Activated T-cell treated with anti-CD3 and anti-CD28 coated beads, Interleukin-2, amount 50 U/mL, for 1 hour (primary cell): Measurements from ENCODE around the gene EPC2.
"Not testable (repeated sequence)": the region's sequence is repeated elsewhere in the genome, so short reads cannot be mapped to it uniquely, and the experiment has no call there.

ENCODE experiments used
- DNase-seq: peaks from one replicate; pipeline ENCODE4 v3.0.0-alpha.2; 2020

EPC2 gene

DNA sequence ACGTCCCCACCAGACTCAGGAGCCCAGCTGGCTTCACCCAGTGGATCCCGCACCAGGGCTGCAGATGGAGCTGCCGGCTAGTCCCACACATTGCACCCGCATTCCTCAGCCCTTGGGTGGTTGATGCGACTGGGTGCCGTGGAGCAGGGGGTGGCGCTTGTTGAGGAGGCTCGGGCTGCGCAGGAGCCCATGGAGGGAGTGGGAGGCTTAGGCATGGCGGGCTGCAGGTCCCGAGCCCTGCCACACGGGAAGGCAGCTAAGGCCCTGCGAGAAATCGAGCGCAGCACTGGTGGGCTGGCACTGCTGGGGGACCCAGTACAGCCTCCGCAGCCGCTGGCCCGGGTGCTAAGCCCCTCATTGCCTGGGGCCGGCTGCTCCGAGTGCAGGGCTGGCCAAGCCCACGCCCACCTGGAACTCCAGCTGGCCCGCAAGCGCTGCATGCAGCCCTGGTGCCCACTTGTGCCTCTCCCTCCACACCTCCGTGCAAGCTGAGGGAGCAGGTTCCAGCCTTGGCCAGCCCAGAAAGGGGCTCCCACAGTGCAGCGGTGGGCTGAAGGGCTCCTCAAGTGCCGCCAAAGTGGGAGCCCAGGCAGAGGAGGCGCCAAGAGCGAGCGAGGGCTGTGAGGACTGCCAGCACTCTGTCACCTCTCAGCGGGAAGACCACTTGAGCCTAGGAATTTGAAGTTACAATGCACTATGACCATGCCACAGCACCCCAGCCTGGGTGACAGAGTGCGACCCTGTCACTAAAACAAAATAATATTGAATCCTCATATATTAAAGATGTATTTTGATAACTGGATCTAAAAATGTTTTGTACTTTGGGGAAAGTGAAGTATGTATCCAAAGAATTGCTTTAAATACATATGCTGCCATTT, 34.0 kb downstream of the EPC2 start:
- DNase-seq: not testable (repeated sequence)

DNA sequence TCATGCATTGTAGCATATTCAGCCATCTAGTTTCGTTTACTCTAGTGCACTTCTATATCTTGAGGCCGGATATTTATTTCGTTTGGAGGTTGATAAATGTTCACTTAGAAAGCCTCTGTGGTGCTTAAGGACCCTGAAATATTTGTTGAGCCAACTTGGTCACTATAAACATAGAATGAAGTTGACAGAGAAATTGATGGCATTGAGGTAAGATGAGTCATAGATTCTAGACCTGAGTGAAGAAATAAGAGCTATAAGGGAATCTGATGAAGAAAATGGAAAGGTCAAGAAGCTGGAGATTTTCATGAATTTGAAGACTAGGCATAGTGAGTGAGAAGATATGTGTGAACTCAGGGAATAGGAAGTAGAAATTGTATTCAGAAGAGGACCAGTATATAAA, 35.9 kb downstream of the EPC2 start:
- no peak for DNase-seq

DNA sequence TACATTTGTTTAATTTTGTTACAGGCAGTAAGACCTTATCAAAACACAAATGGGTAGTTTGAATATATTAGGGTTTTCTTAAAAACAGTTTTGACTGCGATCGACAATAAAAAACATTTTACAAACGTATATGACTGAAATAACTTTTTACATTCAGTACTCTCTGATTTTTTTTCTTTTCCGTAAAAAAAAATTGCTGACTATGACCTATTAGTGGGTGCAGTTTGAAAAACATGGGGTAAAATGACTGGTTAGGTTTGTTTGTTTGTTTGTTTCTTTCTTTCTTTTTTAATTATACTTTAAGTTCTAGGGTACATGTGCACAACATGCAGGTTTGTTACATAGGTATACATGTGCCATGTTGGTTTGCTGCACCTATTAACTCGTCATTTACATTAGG, 36.9 kb downstream of the EPC2 start:
- no peak for DNase-seq

DNA sequence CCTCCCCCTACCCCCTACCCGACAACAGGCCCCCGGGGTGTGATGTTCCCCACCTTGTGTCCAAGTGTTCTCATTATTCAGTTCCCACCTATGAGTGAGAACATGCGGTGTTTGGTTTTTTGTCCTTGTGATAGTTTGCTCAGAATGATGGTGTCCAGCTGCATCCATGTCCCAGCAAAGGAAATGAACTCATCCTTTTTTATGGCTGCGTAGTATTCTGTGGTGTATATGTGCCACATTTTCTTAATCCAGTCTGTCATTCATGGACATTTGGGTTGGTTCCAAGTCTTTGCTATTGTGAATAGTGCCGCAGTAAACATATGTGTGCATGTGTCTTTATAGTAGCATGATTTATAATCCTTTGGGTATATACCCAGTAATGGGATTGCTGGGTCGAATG, 37.3 kb downstream of the EPC2 start:
- not testable (repeated sequence) for DNase-seq

DNA sequence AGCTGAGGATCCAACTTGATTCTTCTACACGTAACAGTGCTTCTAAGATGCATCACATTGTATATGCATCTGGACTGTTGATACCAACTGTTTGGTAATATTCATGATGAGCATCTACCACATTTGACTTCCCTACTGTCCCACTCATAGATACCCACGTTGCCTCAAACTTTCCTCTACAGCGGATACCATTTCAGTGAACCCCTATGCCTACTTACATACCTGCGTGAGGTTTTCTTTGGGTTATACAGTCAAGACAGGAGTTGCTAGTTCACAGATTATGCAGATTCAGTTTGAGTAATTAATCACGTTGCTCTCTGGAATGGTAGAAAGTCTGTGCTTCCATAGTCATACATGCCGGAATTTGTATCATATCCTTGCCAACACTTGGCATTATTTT, 40.0 kb downstream of the EPC2 start:
- no peak for DNase-seq

DNA sequence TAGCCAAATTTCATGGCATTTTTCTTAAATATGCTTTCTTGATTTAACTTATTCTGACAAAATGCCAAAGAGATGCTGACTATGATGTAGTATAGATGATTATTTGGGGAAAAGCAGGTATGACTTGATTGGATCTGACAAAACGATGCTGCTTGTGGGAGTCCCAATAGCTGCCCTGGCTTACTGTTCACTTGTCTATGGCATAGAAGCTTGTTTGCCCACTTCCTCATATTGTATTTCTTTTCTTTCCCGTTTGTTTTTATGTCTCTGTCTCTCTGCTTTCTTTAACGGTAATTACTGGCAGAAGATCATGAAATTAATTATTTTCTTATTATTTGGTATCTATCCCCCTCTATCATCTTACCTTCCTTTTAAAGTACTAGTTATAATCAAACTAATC, 43.0 kb downstream of the EPC2 start:
- DNase-seq: no peak

DNA sequence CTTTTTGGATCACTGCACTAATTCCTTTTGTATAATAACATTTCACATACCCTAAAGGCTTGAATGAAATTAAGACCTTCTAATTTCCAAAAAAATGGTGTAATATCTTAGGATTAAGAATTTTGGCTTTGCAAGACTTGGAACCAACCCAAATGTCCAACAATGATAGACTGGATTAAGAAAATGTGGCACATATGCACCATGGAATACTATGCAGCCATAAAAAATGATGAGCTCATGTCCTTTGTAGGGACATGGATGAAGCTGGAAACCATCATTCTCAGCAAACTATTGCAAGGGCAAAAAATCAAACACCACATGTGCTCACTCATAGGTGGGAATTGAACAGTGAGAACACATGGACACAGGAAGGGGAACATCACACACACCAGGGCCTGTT, 43.5 kb downstream of the EPC2 start:
- not testable (repeated sequence) for DNase-seq

DNA sequence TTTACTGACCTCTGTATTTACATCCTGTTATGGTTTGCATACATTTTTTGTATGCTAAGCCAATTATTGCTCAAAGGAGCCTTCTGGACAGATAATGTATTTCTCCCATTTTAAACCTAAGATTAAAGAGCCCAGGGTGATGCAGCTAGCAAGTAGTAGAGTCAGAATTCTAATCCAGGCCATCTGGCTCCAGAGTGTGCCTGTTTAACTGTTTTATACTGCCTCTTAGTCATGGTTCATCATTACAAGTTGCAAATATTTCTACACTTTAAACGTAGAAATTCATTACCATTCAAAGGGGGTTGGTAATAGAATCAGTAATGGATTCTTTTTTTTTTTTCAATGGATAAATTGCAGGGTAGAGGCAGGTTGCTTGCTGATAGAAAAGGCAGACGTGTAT, 52.4 kb downstream of the EPC2 start:
- DNase-seq: no peak

DNA sequence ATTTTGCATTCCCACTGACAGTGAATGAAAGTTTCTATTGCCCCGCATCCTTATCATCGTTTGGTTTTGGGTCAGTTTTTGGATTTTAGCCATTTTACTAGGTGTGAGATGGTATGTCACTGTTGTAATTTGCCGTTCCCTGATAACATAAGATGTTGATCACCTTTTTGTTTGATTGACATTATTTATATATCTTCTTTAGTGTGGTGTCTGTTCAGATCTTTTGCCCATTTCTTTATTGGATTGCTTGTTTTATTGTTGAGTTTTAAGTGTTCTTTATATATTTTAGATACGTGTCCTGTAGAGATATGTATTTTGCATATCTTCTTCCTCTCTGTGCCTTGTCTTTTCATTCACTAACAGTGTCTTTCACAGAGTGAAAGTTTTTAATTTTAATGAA, 55.3 kb downstream of the EPC2 start:
- DNase-seq: no peak

DNA sequence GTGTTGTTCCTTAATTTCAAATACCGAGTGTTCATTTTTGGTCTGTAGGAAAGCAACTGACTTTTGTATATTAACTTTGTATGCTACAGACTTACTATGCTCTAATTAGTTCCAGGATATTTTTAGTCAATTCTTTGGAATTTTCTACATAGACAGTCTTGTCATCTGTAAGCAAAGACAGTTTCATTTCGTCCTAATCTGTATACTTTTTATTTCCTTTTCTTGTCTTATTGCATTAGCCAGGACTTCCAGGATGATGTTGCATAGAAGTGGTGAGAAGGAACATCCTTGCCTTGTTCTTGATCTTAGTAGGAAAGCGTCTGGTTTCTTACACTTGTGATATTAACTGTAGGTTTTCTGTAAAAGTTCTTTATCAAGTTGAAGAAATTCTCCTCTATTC, 56.5 kb downstream of the EPC2 start:
- DNase-seq: no peak

DNA sequence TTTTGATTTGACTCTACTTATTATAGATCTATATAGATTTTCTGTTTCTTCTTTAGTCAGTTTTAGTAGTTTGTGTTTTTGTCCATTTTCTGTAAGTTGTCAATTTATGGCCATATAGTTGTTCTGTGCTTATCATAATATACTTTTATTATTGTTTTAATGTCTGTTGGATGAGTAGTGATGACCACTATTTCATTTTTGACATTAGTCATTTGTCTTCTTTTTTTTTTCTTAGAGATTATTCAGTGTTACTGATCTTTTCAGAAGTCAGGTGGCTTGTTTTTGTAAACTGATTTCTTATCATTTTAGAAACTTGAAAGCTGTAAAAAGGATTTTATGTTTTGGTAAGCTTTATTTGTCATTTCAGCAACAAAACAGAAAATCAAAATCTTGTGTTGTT, 57.3 kb downstream of the EPC2 start:
- no peak for DNase-seq

DNA sequence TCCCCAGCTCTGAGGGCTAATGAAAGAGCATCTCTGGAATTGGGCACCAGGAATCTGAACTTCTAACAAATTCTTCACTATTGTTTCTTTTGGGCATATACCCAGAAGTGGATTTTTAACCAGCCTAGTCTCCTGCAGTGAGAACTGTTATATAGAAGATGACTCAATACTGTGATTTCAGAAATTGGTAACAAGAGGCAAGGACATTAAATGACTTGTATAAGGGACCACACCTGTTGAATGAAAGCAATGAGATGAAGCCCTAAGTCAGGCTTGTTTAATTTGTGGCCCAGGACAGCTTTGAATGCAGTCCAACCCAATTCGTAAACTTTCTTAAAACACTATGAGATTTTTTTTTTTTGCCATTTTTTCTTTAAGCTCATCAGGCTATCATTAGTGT, 57.9 kb downstream of the EPC2 start:
- no peak for DNase-seq

DNA sequence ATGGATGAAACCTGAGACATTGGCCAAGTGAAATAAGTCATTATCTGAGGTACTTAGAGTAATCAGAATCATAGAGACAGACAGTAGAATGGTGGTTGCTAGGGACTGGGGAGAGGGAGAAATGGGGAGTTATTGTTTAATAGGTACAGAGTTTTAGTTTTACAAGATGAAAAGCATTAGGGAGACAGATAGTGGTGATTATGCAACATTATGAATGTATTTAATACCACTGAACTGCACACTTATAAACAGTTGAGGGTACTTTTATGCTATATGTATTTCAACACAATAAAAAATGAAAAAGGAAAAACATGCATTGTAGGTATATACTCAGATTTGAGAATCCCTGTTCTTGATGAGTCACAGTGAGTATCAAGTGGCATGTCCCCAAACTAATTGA, 59.7 kb downstream of the EPC2 start:
- DNase-seq: no peak

DNA sequence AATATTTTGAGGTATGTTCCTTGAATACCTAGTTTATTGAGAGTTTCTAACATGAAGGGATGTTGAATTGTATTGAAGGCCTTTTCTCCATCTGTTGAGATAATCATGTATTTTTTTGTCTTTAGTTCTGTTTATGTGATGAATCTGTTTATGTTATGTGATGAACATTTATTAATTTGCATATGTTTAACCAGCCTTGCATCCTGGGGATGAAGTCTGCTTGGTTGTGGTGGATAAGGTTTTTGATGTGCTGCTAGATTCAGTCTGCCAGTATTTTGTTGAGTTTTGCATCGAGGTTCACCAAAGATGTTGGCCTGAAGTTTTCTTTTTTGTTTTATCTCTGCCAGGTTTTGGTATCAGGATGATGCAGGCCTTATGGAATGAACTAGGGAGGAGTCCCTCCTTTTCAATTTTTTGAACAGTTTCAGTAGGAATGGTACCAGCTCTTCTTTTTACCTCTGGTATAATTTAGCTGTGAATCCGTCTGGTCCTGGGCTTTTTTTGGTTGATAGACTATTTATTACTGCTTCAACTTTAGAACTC, 71.9 kb downstream of the EPC2 start:
- no peak for DNase-seq

DNA sequence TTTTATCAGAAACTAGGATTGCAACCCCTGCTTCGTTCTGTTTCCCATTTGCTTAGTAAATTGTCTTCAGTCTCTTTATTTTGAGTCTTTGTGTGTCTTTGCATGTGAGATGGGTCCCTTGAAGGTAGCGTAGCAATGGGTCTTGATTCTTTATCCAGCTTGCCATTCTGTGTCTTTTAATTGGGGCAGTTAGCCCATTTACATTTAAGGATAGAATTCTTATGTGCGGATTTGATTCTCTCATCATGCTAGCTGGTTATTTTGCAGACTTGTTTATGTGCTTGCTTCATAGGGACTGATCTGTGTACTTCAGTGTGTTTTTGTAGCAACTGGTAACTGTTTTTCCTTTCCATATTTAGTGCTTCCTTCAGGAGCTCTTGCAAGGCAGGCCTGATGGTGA, 73.5 kb downstream of the EPC2 start:
- no peak for DNase-seq

DNA sequence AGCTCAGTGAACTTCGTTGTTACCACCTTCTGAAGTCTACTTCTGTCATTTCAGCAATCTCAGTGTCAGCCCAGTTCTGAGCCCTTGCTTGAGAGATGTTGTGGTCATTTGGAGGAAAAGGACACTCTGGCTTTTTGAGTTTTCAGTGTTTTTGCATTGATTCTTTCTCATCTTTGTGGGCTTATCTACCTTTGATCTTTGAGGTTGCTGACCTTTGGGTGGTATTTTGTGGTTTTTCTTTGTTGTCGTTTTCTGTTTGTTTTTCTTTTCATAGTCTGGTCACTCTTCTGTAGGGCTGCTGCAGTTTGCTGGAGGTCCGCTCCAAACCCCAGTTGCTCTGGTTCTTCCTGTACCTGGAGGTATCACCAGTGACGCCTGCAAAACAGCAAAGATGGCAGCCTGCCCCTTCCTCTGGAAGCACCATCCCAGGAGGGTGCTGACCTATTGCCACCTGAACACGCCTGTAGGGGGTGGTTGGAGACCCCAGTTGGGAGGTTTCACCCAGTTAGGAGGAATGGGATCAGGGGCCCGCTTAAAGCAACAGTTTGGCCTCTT, 74.7 kb downstream of the EPC2 start:
- no peak for DNase-seq

DNA sequence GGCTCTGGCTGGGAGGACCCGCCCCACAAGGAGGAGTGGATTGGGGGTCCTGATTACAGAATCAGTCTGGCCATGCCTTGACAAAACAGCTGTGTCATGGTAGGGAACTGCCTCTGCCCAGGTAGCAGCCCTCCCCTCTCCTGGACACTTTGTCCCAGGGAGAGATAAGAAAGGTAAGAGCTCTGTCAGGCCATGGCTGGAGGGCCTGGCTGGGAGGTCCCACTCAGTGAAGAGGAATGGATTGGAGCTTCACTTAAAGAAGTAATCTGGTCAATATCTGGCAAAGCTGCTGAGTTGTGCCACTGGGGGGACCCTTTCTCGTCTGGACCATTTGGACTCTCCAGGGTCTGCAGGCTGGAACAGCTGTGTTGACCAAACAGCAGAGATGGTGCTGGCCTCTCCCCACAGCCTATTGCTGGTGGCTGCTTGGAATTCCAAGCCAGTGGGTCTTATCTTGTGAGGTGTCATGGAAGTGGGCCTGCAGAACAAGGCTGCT, 75.4 kb downstream of the EPC2 start:
- DNase-seq: no peak

DNA sequence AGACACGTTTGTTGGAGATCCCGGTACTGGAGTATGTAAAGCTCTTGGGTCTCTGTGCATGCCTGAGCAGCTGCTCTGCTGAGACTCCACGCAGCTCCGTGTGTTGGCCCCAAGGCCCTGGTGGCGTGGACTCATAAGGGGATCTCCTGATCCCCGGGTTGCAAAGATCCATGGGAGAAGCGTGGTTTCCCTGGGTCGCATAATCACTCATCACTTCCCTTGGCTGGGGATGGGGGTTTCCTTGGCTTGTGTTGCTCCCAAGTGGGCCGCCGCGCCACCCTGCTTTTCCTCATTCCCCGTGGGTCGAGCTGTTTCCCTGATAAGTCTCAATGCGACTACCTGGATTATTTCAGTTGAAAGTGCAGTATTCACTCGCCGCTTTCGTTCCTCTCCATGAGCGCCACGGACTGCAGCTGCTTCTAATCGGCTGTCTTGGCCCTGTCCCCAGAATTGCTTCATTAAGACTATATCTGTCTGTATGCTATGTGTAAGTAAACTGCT, 76.0 kb downstream of the EPC2 start:
- DNase-seq: no peak

DNA sequence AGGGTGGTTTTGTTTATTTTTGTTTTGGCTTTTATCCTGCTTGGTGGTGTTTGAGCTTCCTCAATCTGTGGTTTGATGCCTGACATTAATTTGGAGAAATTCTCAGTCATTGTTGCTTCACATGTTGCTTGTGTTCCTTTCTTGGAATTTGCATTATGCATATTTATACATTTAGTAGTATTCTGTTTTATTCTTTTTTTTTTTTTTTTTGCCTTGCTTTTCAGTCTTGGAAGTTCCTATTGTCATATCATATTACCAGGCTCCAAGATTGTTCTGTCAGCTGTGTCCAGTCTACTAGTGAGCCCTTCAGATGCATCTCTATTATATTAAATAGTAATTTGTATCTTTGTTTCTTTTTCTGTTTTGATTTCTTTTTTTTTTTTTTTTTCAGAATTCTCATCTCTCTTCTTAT, 77.0 kb downstream of the EPC2 start:
- DNase-seq: no peak

DNA sequence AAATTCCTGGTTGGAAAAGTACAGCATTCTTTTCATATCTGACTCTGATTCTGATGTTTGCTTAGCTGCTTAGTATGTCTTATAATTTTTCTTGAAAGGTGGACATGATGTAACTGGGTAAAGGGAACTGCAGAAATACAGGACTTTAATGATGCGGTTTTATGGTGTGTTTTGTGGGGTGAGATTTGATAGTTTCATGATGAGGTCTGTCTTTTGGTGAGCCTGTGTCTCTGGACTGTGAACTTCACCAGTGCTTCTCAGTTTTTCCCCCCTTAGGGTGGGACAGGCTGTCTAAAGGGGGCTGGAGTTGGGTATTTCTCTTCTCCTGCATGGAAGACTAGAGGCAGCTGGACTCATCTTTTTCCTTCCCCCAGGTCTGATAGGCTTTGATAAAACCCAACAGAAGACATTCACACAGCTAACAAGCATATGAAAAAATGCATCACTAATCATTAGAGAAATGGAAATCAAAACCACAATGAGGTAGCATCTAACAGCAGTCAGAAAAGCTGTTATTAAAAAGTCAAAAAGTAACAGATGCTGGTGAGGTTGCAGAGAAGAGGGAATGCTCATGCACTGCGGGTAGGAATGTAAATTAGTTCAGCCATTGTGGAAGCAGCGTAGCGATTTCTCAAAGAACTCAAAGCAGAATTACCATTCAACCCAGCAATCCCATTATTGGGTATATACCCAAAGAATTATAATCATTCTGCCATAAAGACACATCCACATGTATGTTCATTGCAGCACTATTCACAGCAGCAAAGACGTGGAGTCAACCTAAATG, 77.6 kb downstream of the EPC2 start:
- no peak for DNase-seq

DNA sequence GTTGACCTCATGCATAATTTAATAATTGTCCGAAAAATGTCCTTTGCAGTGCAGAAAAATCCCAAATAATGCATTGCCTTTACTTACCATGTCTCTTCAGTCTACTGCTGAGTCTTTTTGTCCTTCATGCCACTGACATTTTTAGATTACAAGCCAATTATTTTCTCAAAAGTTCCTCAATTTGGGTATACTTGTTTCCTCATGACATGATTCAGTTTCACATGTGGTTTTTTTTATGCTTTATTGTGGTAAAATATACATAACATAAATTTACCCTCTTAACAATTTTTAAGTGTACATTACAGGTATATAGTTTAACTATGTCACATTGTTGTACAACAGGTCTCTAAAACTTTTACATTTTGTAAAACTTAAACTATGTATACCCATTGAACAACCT, 81.0 kb downstream of the EPC2 start:
- no peak for DNase-seq

DNA sequence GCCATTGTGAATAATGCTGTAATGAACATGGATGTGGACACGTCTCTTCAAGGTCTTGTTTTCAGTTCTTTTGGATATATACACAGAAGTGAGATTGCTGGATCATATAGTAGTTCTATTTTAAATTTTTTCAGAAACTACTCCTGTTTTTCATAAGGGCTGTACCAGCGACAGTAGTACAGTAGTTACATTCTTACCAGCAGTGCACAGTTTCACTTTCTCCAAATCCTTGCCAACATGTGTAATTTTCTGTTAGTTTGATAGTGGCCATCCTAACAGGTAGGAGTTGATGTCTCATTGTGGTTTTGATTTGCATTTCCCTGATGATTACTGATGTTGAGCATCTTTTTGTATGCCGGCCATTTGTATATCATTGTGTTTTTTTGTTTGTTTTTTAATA, 81.7 kb downstream of the EPC2 start:
- no peak for DNase-seq

DNA sequence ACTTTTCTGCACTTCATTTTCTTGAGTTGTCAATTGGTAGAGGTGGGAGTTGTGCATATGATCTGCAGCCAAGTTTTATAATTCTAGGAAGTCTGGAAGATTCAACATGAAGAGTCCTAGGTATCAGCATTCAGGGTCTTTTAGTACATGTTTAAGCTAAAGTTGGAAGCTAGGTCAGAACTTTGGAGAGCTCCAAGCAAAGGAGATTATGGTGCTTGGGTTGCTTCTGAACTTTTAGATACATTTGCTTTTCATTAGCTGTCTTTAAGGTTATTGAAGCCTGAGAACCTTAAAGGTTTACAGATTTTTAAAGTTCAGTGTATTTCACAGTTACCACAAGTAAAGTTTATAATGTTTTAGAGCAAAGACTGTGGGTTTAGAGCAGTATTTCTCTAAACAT, 85.5 kb downstream of the EPC2 start:
- no peak for DNase-seq
